CD4-positive, alpha-beta T cell treated with Interleukin-2 at 100 ng/mL for 4 hours (primary cell): ENCODE results near the gene HMCN2.
"Not testable (repeated sequence)": the region's sequence is repeated elsewhere in the genome, so short reads cannot be mapped to it uniquely, and the experiment has no call there.

Experiments
- DNase-seq: peaks from one replicate; pipeline ENCODE4 v3.0.0-alpha.2; 2020; ENCODE audit warnings: low spot score

The HMCN2 gene

GRCh38 chr9:130239363-130239695, 26.2 kb upstream of the HMCN2 start:
- no peak for DNase-seq

- DNase-seq: peak; percentile 20
Observed at GRCh38 chr9:130239741-130240241, 25.8 kb upstream of the HMCN2 start.

GRCh38 chr9:130240410-130241197, 25.0 kb upstream of the HMCN2 start:
- DNase-seq: peak; percentile 54

DNA sequence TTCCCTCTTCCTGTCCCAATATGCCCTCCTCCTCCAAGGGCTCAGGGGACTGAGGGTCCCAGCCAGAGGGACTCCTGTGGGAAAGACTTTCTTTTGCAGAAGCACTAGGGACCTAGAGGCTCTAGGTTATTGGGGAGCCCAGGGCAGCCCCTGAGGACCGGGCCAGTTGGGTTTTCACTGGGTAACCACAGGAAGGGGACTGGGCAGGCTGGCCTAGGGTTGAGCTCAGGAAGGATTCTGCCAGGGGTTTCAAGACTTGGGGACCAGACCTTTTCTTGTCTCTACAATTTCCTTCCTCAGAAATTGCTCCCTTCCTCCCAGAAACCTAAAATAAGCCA, 24.4 kb upstream of the HMCN2 start:
- DNase-seq: no peak

DNA sequence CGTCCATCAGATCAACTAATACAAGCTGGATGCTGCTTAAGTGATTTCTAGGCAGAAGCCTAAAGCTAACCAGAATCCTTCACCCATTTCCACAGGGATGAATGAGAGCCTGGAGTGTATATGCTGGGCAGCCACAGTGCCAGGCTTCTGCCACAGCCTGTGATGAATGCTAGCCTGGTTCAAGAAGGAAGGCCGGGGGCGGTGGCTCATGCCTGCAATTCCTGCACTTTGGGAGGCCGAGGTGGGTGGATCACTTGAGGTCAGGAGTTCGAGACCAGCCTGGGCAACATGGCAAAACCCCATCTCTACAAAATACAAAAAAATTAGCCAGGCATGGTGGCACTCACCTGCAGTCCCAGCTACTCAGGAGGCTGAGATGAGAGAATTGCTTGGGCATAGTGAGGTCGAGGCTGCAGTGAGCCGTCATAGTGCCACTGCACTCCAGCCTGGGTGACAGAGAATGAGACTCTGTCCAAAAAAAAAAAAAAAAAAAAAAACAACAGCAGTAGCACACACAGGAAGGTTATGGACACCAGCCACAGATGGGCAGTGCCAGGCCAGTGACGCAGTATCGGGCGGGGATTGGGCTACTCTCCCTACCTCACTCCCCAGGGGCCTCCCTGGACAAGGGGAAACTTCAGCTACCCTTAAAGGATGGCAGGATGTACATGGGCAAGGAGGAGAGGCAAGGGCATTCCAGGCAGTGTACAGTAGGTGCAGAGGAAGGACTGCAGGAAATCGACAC, 23.1 kb upstream of the HMCN2 start:
- DNase-seq: no peak

DNA sequence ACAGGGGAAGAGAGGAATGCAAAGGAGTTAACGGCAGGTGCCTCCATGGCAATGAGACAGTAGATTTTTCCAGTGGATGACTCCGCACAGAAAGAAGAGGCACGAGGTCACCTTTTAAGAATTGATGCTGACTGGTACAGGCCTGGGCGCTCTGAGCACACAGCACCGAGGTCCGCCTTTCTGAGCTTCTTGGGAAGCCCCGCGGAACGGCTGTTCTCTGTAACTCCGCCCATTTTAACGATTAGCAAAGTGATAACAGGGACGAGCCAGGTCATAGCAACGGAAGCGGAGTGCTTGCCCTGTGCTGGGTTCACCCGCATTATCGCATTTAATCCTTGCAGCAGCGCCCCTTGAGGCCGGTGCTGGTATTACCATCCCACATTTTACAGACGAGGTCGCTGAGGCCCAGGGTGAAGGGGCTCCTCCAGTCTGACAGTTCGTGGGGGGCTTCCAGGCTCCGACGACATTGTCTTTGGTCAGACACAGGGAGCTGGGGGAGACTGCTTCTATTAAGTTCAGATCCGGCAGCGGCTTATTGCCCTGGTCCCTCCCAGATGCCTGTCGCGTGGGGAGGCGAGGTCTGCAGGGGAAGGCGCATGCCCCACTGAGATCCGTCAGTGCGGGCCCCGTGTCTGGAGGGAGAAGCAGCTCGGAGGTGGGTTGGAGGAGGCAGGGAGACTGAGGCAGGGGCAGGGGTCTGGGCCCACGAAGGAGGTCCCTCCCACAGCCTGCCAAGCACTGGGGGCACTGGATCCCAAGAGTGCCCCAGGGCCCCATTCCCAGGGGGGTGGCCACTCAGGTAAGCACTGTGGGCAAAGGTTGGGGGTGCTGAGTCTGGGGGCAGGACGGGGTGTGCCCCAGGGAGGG, 22.3 kb upstream of the HMCN2 start:
- peak; percentile 87 for DNase-seq

DNA sequence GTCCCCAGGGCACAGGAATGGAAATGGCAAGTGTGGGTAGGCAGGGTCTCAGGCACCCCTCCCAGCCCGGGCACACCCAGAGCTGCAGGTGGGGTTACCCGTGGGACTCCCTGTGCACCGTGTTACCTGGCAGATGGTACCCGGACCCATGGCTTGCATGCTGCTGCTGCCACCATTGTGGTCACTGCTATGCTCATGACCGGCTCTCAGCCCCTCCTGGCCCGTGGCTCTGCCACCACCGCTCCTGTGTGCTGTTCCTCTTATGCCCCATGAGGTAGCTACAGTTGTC, 21.7 kb upstream of the HMCN2 start:
- DNase-seq: no peak

GRCh38 chr9:130244548-130245165, 20.9 kb upstream of the HMCN2 start:
- DNase-seq: no peak

GRCh38 chr9:130245474-130245873, 20.1 kb upstream of the HMCN2 start:
- DNase-seq: no peak

DNA sequence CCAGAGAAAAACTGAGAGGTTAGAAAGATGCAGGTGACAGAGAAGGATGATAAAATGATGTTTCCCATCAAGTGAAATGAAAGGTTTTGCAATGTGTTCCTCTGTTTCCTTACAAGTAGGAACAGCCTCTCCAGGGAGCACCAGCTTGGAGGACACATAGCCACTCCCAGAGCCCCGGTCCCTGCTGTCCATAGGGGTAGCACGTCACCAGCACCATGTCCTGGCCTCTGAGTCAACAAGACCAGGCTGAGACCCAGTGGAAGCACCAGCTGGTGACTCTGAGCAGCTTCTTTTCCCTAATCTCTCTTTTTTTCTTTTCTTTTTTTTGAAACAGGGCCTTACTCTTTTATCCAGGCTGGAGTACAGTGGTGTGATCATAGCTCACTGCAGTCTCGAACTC, 19.4 kb upstream of the HMCN2 start:
- DNase-seq: no peak

DNA sequence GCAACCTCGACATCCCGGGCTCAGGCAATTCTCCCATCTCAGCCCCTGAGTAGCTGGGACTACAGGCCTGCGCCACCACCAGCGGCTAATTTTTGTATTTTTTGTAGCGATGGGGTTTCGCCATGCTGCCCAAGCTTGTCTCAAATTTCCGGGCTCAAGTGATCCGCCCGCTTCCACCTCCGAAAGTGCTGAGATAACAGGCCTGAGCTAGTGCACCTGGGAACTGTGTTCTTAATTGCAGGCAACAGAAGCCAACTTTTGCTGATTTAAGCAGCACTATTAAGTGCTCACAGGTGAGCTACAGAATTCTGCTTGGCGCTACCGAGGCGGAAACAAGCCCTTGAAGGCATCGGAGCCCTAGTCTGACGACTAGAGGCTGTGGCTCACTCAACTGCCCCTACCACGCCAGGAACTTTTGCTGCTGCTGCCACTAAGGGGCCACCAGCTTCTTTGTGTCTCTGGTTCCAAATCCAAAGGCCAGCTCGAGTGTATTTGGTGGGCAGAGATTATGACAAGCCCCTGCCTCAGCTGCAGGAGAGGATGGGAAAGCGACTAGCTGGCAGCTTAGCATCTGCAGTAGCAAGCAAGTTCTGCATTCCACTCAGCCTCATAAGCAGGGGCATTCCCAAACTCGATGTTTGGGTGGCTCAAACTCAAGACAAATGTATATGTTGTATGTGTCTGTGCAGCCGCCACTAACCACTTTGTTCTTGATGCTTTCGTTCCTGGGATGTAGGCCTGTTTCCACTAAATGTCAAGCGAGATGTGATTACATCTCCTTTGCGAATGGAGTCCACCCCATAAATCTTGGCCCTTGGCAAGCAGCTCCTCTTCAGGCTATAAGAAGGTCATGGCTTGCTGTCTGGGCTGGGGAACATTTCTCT, 10.6 kb upstream of the HMCN2 start:
- DNase-seq: no peak

- DNase-seq: no peak
Observed at GRCh38 chr9:130255631-130256134, 9.9 kb upstream of the HMCN2 start.

GRCh38 chr9:130256644-130257043, 8.9 kb upstream of the HMCN2 start:
- no peak for DNase-seq

DNA sequence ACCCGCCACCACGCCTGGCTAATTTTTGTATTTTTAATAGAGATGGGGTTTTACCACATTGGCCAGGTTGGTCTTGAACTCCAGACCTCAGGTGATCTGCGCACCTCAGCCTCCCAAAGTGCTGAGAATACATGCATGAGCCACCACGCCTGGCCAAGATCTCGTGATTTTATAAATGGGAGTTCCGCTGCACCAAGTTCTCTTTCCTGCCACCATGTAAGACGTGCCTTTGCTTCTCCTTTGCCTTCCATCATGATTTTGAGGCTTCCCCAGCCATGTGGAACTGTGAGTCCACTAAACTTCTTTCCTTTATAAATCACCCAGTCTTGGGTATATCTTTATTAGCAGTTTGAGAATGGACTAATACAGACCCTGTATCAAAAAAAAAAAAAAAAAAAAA, 7.4 kb upstream of the HMCN2 start:
- DNase-seq: not testable (repeated sequence)

GRCh38 chr9:130259044-130259443, 6.5 kb upstream of the HMCN2 start:
- no peak for DNase-seq

DNA sequence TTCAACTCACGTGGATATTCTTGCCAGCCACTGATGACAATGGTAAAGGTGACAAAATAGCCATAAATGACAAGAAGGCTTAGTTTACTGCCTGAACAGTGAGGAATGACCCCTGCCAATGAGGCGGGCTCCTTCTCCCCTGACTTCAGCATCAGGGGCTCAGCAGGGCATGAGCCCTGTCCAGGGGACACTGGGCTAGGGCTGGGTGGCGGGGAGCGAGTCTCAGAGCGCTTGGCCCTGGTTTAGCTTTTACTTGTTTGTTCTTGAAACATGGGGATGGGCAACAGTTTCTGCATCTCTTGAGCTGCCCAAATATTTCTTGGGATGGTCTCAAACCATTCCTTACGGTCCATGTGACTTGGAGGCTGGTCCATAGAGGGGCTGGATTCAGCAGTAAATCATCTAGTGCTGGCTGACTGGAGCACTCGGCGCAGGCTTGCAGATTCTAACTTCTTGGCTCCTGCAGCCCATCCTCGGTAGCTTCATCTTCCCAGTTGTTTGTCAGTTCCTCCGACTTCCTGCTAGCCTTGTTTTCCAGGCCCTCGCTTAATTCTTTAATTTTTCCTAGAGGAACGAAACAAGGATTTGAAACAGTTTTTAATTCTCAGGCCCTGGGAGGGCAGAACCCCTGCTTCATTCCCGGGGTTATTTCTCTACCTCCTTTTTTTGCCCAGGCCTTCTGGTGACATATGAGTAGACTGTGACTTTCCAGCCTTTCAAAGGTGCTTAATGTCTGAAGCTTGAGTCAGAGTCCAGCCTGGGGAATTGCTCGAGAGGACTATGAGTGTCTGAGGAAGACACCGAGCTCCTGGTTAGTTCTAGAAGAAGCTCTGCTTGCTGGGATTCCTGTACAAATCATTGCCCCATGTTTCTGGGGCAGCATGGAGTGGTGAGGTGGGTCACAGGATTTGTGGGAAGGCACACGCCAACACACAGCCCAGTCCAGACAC, 4.5 kb upstream of the HMCN2 start:
- no peak for DNase-seq

DNA sequence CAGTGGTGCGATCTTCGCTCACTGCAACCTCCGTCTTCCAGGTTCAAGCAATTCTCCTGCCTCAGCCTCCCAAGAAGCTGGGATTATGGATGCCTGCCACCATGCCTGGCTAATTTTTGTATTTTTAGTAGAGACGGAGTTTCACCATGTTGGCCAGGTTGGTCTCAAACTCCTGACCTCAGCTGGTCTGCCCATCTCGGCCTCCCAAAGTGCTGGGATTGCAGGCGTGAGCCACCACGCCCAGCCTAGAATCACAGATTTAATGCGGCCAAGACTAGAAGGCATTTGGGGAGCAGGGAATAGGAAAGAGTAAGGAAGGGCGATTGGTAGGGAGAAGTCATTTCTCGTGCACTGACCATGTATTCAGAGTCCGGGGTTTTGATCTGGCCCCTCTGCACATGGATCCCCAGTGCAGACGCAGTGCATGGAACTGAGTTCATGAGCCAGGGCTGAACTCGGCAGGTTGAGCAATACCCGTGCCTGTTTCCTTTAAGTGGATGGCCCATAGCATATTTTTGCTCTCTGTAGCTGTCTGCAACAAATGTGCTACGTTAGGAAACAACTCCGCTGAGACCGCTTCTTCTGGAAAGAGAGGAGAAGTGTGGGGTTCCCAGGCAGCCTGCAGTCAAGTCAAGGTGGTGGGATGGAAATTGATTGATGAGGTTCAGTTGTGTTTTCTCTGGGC, 3.4 kb upstream of the HMCN2 start:
- no peak for DNase-seq

DNA sequence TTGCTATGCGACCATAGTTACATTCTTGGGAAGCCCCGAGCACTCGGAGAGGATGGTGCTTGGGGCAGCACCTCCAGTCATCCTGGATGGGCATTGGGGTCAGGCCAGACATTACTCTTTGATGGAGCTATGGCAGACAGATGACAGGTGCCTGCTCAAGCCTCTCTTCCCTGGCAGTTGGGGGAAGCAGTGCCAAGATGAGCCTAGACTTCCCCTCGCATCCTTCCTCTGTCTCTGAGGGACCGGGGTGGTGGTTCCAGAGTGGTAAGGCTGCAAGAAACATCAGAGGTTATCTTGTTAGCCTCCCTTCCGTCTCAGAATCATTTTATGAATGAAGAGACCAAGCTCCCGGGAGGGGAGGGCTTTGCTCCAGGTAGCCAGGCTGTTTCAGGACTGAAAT, 2.8 kb upstream of the HMCN2 start:
- DNase-seq: no peak

DNA sequence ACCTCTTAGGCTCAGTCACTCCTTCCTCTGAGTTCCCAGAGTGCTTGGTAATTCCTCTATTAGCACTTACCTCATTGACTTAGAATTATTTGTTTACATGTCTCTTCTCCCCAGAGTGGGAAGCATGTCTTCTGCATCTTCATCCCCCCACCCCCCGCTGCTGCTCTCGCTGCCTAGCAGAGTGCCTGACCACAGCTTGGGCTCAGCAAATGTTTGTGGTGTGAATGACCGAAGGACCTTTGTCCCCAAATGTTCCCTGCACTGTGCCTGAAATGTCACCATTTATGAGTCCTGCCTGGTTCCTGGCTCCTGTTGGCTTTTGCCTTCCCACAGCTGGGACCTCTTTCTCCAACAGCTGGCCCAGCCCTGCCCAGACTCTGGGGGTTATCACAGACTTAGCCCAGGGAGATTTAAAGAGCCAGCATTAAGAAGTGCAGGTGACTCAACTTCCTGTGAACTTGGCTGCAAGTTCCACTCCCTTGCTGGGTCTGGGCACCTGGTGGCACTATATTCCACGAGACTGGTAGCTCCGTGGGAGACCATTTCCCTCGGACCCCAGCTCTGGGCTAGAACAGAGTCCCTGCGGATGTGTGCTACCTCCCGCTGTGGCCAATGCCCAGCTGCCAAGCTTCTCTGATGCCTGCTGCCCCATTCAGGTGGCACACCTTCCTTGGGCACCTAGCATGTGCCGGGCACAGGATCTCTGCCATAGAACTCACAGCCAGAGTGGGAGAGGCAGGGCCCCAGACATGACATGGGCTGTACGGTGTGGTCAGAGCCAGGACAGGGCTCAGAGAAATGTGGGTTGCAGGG, 1.8 kb upstream of the HMCN2 start:
- DNase-seq: no peak
